Measurements from ENCODE around the gene SRL. TPM values are rescaled to one million over a fixed set of nuclear protein-coding genes. Genes with fewer than 3 reads are reported as not detected.

The SRL gene
- total and polyA plus RNA-seq, 2 of the 4 experiments (the other 2 are of a cell fraction), result under 0.01 to 0.14 TPM

GRCh38 chr16:4220358-4220757 lies 21.5 kb downstream of the SRL start:
- H3K14ac ChIP-seq (replicated peaks; ENCODE audit: low read depth, low read length), result no peak overlapping the region
- H3K4me1 ChIP-seq (ENCODE audit: control insufficient read depth, insufficient read depth, low read length), result peaks cover 5% of the 10 kb centered on the region; the same call in 1 of the 2 replicates
- H3K9me1 ChIP-seq (ENCODE audit: insufficient read depth, low read length), result no peaks in the 10 kb centered on the region
- H2BK120ac ChIP-seq (ENCODE audit: low read depth, low read length), result no peak overlapping the region
- no peak overlapping the region for H2BK15ac ChIP-seq (ENCODE audit: low read depth, low read length)
- H3K9me3 ChIP-seq (ENCODE audit: control insufficient read depth, insufficient read depth, low read length), result peaks cover 3% of the 10 kb centered on the region; the same call in 1 of the 2 replicates
- H2AFZ ChIP-seq (replicated peaks; ENCODE audit: low read length, poor library complexity), result no peak overlapping the region
- no peaks in the 10 kb centered on the region; the same call in 1 of the 2 replicates for H3K27me3 ChIP-seq (ENCODE audit: control insufficient read depth, insufficient read depth, low read length)
- no peaks in the 10 kb centered on the region for H3K36me3 ChIP-seq (ENCODE audit: control insufficient read depth, insufficient read depth, low read length)
- no peak overlapping the region for H3K9ac ChIP-seq (ENCODE audit: low read depth, low read length)
- no peak overlapping the region for H3K56ac ChIP-seq (ENCODE audit: extremely low read depth, insufficient read depth, low read length)
- no peak overlapping the region; the same call in 1 of the 2 replicates for H2BK20ac ChIP-seq (ENCODE audit: low read depth, low read length)
- H3K27ac ChIP-seq (ENCODE audit: insufficient read depth, low read length), result no peak overlapping the region
- no peaks in the 10 kb centered on the region for H4K20me1 ChIP-seq (ENCODE audit: insufficient read depth, low read length)
- dilution Hi-C loops (cut with HindIII; ENCODE audit: low sequenced_read_pairs, unreplicated experiment), result no loop called here
- H4K91ac ChIP-seq (ENCODE audit: insufficient read depth, low read depth, low read length), result no peak overlapping the region
- DNase-seq (no peak), ATAC-seq (ENCODE audit: low read depth) (no peak)
- no peak overlapping the region for H3K4ac ChIP-seq (ENCODE audit: low read depth, low read length)
- H3K23ac ChIP-seq (ENCODE audit: low read depth, low read length), result no peak overlapping the region
- no CpG with 5 or more reads among the region's 5 CpGs for whole genome bisulfite sequencing, 2 experiments (ENCODE audit: extremely low coverage in 2 of 2, insufficient read length in 1 of 2)
- H2BK5ac ChIP-seq (ENCODE audit: low read depth, low read length, poor library complexity, severe bottlenecking), result no peak overlapping the region
- no TSS peak for BruUV-seq (replicated peaks)
- CTCF ChIA-PET, result interaction anchor here (1.0 kb wide), 1 partner anchor 19 kb away, joined by 5 read pairs; no protein-coding TSS in a partner anchor
- POLR2A ChIA-PET (ENCODE audit: unreplicated experiment), result no interaction called here
- H4K5ac ChIP-seq (ENCODE audit: low read depth, low read length), result no peak overlapping the region
- H2AK9ac ChIP-seq (replicated peaks; ENCODE audit: low read depth, low read length, poor library complexity), result no peak overlapping the region
- H3K79me1 ChIP-seq (ENCODE audit: low read depth in 1 of 2, low read length in 2 of 2), result no peaks in the 10 kb centered on the region; a peak in 1 of 4 replicates
- TF ChIP-seq RAD21 (IDR thresholded peaks at IDR 0.05; ENCODE audit: low read length) (no peak), FOS (IDR thresholded peaks at IDR 0.05; ENCODE audit: low read depth, low read length) (no peak), RCOR1 (IDR thresholded peaks at IDR 0.05; ENCODE audit: insufficient replicate concordance, low read length) (no peak), POLR2A (IDR thresholded peaks at IDR 0.05; ENCODE audit: low read depth, low read length) (no peak), CHD1 (IDR thresholded peaks at IDR 0.05; ENCODE audit: low read depth, low read length) (no peak), BHLHE40 (IDR thresholded peaks at IDR 0.05; ENCODE audit: low read depth, low read length) (no peak), USF2 (IDR thresholded peaks at IDR 0.05; ENCODE audit: low read depth, low read length) (no peak), MXI1 (IDR thresholded peaks at IDR 0.05; ENCODE audit: borderline replicate concordance, low read depth, low read length) (no peak), MAZ (IDR thresholded peaks at IDR 0.05; ENCODE audit: borderline replicate concordance, low read depth, low read length) (no peak), RFX5 (IDR thresholded peaks at IDR 0.05; ENCODE audit: low read depth, low read length) (no peak), CEBPB (IDR thresholded peaks at IDR 0.05; ENCODE audit: low read depth, low read length) (no peak), ELK1 (IDR thresholded peaks at IDR 0.05; ENCODE audit: borderline replicate concordance, low read depth, low read length) (no peak)
- H3K4me2 ChIP-seq (ENCODE audit: low read depth, low read length), result no peak overlapping the region
- no peak overlapping the region for H3K18ac ChIP-seq (ENCODE audit: low read depth, low read length)
- no peak overlapping the region for H2AK5ac ChIP-seq (ENCODE audit: low read depth, low read length)
- in situ Hi-C loops (cut with MboI; ENCODE audit: low sequenced_read_pairs), result no loop called here
- no peak overlapping the region for H3K4me3 ChIP-seq (ENCODE audit: insufficient read depth, low read depth, low read length)
- intact Hi-C loops (cut with micrococcal nuclease), result no loop called here
- H4K8ac ChIP-seq (ENCODE audit: low read depth in 2 of 2, low read length in 2 of 2), result no peak overlapping the region
